Measurements from ENCODE around the gene RPL35A. TPM values are rescaled to one million over a fixed set of nuclear protein-coding genes. Genes with fewer than 3 reads are reported as not detected.
"Not testable (repeated sequence)": the region's sequence is repeated elsewhere in the genome, so short reads cannot be mapped to it uniquely, and the experiment has no call there.

Gene RPL35A
- total and polyA plus RNA-seq, 2 experiments from 2014 or later, result 405 to 803 TPM

- in situ Hi-C loops (cut with MboI), result no loop called here
These were observed 8.4 kb downstream of the RPL35A start for GRCh38 chr3:197958346-197958745.

GRCh38 chr3:197958848-197959247, 8.9 kb downstream of the RPL35A start:
- whole genome bisulfite sequencing, 2 experiments (ENCODE audit: low coverage in 1 of 2, low lambda C conversion rate in 2 of 2, missing lambda C conversion rate in 2 of 2), result 89% methylated on average over 19 of the region's 19 CpGs

More at GRCh38 chr3:197958346-197958745, 8.4 kb downstream of the RPL35A start:
- no peaks in the 10 kb centered on the region for H3K9me2 ChIP-seq (ENCODE audit: insufficient read depth)
- H3K9me3 ChIP-seq (ENCODE audit: low read depth), result no peaks in the 10 kb centered on the region
- TF ChIP-seq EZH2 (IDR thresholded peaks at IDR 0.05; ENCODE audit: insufficient read depth, poor library complexity, severe bottlenecking) (no peak), EZH2phosphoT487 (IDR thresholded peaks at IDR 0.05; ENCODE audit: insufficient read depth, low read depth) (no peak)
- H3K27ac ChIP-seq, result peak overlapping the region; percentile 55; the same call in 1 of the 2 replicates
- peaks cover 37% of the 10 kb centered on the region for H3K36me3 ChIP-seq (ENCODE audit: low read depth)
- H3K4me1 ChIP-seq (ENCODE audit: insufficient read depth), result peaks cover 21% of the 10 kb centered on the region
- H3F3A ChIP-seq (ENCODE audit: insufficient read depth), result peaks cover 71% of the 10 kb centered on the region
- DNase-seq, result no peak
- no peaks in the 10 kb centered on the region for H3K27me3 ChIP-seq (replicated peaks; ENCODE audit: insufficient read depth)
- no peak overlapping the region for H3K9ac ChIP-seq
- no peak overlapping the region for H3K4me3 ChIP-seq
- peaks cover 14% of the 10 kb centered on the region; the same call in 1 of the 2 replicates for H4K20me1 ChIP-seq (ENCODE audit: insufficient read depth)
- H3K79me2 ChIP-seq (ENCODE audit: insufficient read depth), result peaks cover 25% of the 10 kb centered on the region
- no peak overlapping the region for H2AFZ ChIP-seq
- 89 to 90% methylated on average over 4 of the region's 4 CpGs for WGBS, 2 experiments (ENCODE audit: low coverage in 1 of 2, low lambda C conversion rate in 2 of 2, missing lambda C conversion rate in 2 of 2)
- no peak overlapping the region for H3K4me2 ChIP-seq (ENCODE audit: unreplicated experiment)

GRCh38 chr3:197959500-197959890, 9.5 kb downstream of the RPL35A start:
- H3F3A ChIP-seq (ENCODE audit: insufficient read depth), result peaks cover 60% of the 10 kb centered on the region
- no peaks in the 10 kb centered on the region for H3K9me2 ChIP-seq (ENCODE audit: insufficient read depth)
- peak overlapping the region; percentile 91 for H2AFZ ChIP-seq
- H3K9ac ChIP-seq, result peak overlapping the region; percentile 89
- DNase-seq, result no peak
- WGBS, 2 experiments (ENCODE audit: low coverage in 1 of 2, low lambda C conversion rate in 2 of 2, missing lambda C conversion rate in 2 of 2), result 86 to 92% methylated on average over 6 of the region's 6 CpGs
- peaks cover 26% of the 10 kb centered on the region for H3K36me3 ChIP-seq (ENCODE audit: low read depth)
- TF ChIP-seq EZH2 (IDR thresholded peaks at IDR 0.05; ENCODE audit: insufficient read depth, poor library complexity, severe bottlenecking) (no peak), EZH2phosphoT487 (IDR thresholded peaks at IDR 0.05; ENCODE audit: insufficient read depth, low read depth) (no peak)
- 0 out of 2 replicates have a peak, but pooled peaks cover 13% of the 10 kb centered on the region for H3K4me1 ChIP-seq (ENCODE audit: insufficient read depth)
- peaks cover 13% of the 10 kb centered on the region for H3K79me2 ChIP-seq (ENCODE audit: insufficient read depth)
- H3K27me3 ChIP-seq (replicated peaks; ENCODE audit: insufficient read depth), result no peaks in the 10 kb centered on the region
- H3K4me3 ChIP-seq, result peak overlapping the region; percentile 81
- peaks cover 8% of the 10 kb centered on the region; the same call in 1 of the 2 replicates for H4K20me1 ChIP-seq (ENCODE audit: insufficient read depth)
- in situ Hi-C loops (cut with MboI), result no loop called here
- H3K27ac ChIP-seq, result peak overlapping the region; percentile 87
- H3K4me2 ChIP-seq (ENCODE audit: unreplicated experiment), result peak overlapping the region; percentile 73
- no peaks in the 10 kb centered on the region for H3K9me3 ChIP-seq (ENCODE audit: low read depth)

More at GRCh38 chr3:197958848-197959247, 8.9 kb downstream of the RPL35A start:
- H3K4me1 ChIP-seq (ENCODE audit: insufficient read depth), result peaks cover 16% of the 10 kb centered on the region; the same call in 1 of the 2 replicates
- H3K79me2 ChIP-seq (ENCODE audit: insufficient read depth), result peaks cover 20% of the 10 kb centered on the region
- H3K27me3 ChIP-seq (replicated peaks; ENCODE audit: insufficient read depth); H3K9ac ChIP-seq; H3K9me3 ChIP-seq (ENCODE audit: low read depth); H2AFZ ChIP-seq; H3K4me2 ChIP-seq (ENCODE audit: unreplicated experiment); DNase-seq; H3K9me2 ChIP-seq (ENCODE audit: insufficient read depth); H3K4me3 ChIP-seq; H4K20me1 ChIP-seq (ENCODE audit: insufficient read depth); in situ Hi-C loops (cut with MboI): not testable (repeated sequence)
- peaks cover 32% of the 10 kb centered on the region for H3K36me3 ChIP-seq (ENCODE audit: low read depth)
- peaks cover 66% of the 10 kb centered on the region for H3F3A ChIP-seq (ENCODE audit: insufficient read depth)
- peak overlapping the region; percentile 87; the same call in 1 of the 2 replicates for H3K27ac ChIP-seq

- H3K27me3 ChIP-seq (replicated peaks; ENCODE audit: insufficient read depth), result no peaks in the 10 kb centered on the region
- WGBS, 2 experiments (ENCODE audit: low coverage in 1 of 2, low lambda C conversion rate in 2 of 2, missing lambda C conversion rate in 2 of 2), result 0 to 1% methylated on average over 52 to 62 of the region's 62 CpGs
- in situ Hi-C loops (cut with MboI), result no loop called here
- H3K9ac ChIP-seq, result peak within 1 kb of the TSS; percentile 89
- H3K36me3 ChIP-seq (ENCODE audit: low read depth), result peaks cover 20% of the 10 kb centered on the region
- no peaks in the 10 kb centered on the region for H3K9me3 ChIP-seq (ENCODE audit: low read depth)
- H2AFZ ChIP-seq, result peak within 1 kb of the TSS; percentile 91
- peaks cover 7% of the 10 kb centered on the region; the same call in 1 of the 2 replicates for H4K20me1 ChIP-seq (ENCODE audit: insufficient read depth)
- peaks cover 54% of the 10 kb centered on the region for H3F3A ChIP-seq (ENCODE audit: insufficient read depth)
- H3K79me2 ChIP-seq (ENCODE audit: insufficient read depth), result peaks cover 7% of the 10 kb centered on the region; the same call in 1 of the 2 replicates
- H3K4me2 ChIP-seq (ENCODE audit: unreplicated experiment), result peak within 1 kb of the TSS; percentile 90
- peak; percentile 99 for DNase-seq
- peak within 1 kb of the TSS; percentile 81 for H3K4me3 ChIP-seq
- H3K9me2 ChIP-seq (ENCODE audit: insufficient read depth), result no peaks in the 10 kb centered on the region
- peak within 1 kb of the TSS; percentile 87 for H3K27ac ChIP-seq
- TF ChIP-seq EZH2phosphoT487 (IDR thresholded peaks at IDR 0.05; ENCODE audit: insufficient read depth, low read depth) (no peak), EZH2 (IDR thresholded peaks at IDR 0.05; ENCODE audit: insufficient read depth, poor library complexity, severe bottlenecking) (no peak)
- H3K4me1 ChIP-seq (ENCODE audit: insufficient read depth), result 0 out of 2 replicates have a peak, but pooled peaks cover 13% of the 10 kb centered on the region
These were observed 10.1 kb downstream of the RPL35A start, which contains the start of gene LMLN for GRCh38 chr3:197959891-197960693. LMLN (plus strand) TSS chr3:197960217; CDS start chr3:197960246, 29 bp downstream.

All from GM23248 (cell line).